Thyroid gland (tissue), 4 donors: ENCODE results near the gene HNF1B. TPM values are rescaled to one million over a fixed set of nuclear protein-coding genes. Genes with fewer than 3 reads are reported as not detected.

Experiments used
- DNase-seq, 2 donors: peaks; one replicate each; pipeline ENCODE4 v3.0.0-alpha.2; 2019
- H3K27ac ChIP-seq, 3 donors: fragments of 200-600 bp; sonication (generic); 1 replicate in 2 of 3; 2 replicates in 1 of 3; pipeline ENCODE4 v1.5.1; 2016 to 2019; ENCODE audit warnings: mild to moderate bottlenecking in 1 of 3, moderate library complexity in 1 of 3
- H3K27me3 ChIP-seq: fragments of 200-600 bp; sonication (generic); one replicate; pipeline ENCODE4 v1.5.1; 2019
- H3K36me3 ChIP-seq, 2 donors: fragments of 200-600 bp; sonication (generic); one replicate each; pipeline ENCODE4 v1.5.1; 2016 to 2019
- H3K4me1 ChIP-seq, 2 donors: fragments of 200-600 bp; sonication (generic); one replicate each; pipeline ENCODE4 v1.5.1; 2017 to 2019
- H3K4me3 ChIP-seq, 3 donors: fragments of 200-600 bp; sonication (generic); replicated peaks in 1 of 3; 1 replicate in 2 of 3; 2 replicates in 1 of 3; pipeline ENCODE4 v1.5.1; 2016; ENCODE audit warnings: mild to moderate bottlenecking in 1 of 3
- H3K9me3 ChIP-seq: fragments of 200-600 bp; sonication (generic); one replicate; pipeline ENCODE4 v1.5.1; 2017
- CTCF ChIP-seq, 6 experiments: fragments of 200-600 bp in 3 of 6; fragments of 450-650 bp in 3 of 6; sonication (generic) in 3 of 6; IDR thresholded peaks; one replicate each; pipeline ENCODE4 v1.5.1; 2016 to 2019; ENCODE audit warnings: antibody characterized with exemption in 6 of 6, mild to moderate bottlenecking in 2 of 6, inconsistent platforms in 1 of 6, moderate library complexity in 1 of 6
- POLR2A ChIP-seq, 2 donors: fragments of 450-650 bp; IDR thresholded peaks; one replicate each; pipeline ENCODE4 v1.6.1; 2017; ENCODE audit warnings: antibody characterized with exemption in 2 of 2, mild to moderate bottlenecking in 2 of 2, moderate library complexity in 1 of 2
- WGBS, 2 donors: methylation state at CpG; one replicate each; pipeline ENCODE4 v1.1.5; 2017; 5-methylcytosine and 5-hydroxymethylcytosine counted together
- intact Hi-C: fragments of 100-400 bp; cut with DNase I; formaldehyde crosslinking; loops from one replicate; pipeline ENCODE4 v1.15.1; 2023
- total RNA-seq, 4 donors: library from RNA; depleted of rRNA; stranded (reverse); fragments of >200 nt; gene quantifications; one replicate each; pipeline ENCODE4 v1.2.3, GENCODE V29; 2016

Gene HNF1B
- total RNA-seq, 4 donors from 2014 or later = not detected

GRCh38 chr17:37676115-37676925 is 68.5 kb downstream of the HNF1B start:
- Histone ChIP-seq H3K9me3 (no peaks in the 10 kb centered on the region), H3K4me1 (no peaks in the 10 kb centered on the region), H3K27ac (no peak overlapping the region), H3K36me3 (no peaks in the 10 kb centered on the region), H3K27me3 (no peaks in the 10 kb centered on the region), H3K4me3 (no peak overlapping the region)
- intact Hi-C loops = no loop called here
- TF ChIP-seq POLR2A (IDR thresholded peaks at IDR 0.05) (no peak), CTCF (IDR thresholded peaks at IDR 0.05) (no peak)
- DNase-seq = no peak
- 54 to 64% methylated on average over 6 to 7 of the region's 7 CpGs for WGBS, 2 donors

GRCh38 chr17:37674511-37674910 is 70.3 kb downstream of the HNF1B start:
- Histone ChIP-seq H3K27me3 (no peaks in the 10 kb centered on the region), H3K9me3 (no peaks in the 10 kb centered on the region), H3K36me3 (no peaks in the 10 kb centered on the region), H3K4me3 (no peak overlapping the region), H3K4me1 (no peaks in the 10 kb centered on the region), H3K27ac (no peak overlapping the region)
- DNase-seq = no peak
- no peak for TF ChIP-seq CTCF (IDR thresholded peaks at IDR 0.05)
- no peak for TF ChIP-seq POLR2A (IDR thresholded peaks at IDR 0.05)
- intact Hi-C loops = no loop called here
- 73 to 75% methylated on average over 1 of the region's 1 CpG for WGBS, 2 donors

- H3K27ac ChIP-seq = no peak overlapping the region
- H3K4me3 ChIP-seq = no peak overlapping the region
- WGBS, 2 donors = 94 to 97% methylated on average over 2 of the region's 2 CpGs
- H3K36me3 ChIP-seq = no peaks in the 10 kb centered on the region
- no peaks in the 10 kb centered on the region for H3K4me1 ChIP-seq
- H3K27me3 ChIP-seq = no peaks in the 10 kb centered on the region
- no peaks in the 10 kb centered on the region for H3K9me3 ChIP-seq
- no peak for DNase-seq
- TF ChIP-seq POLR2A (IDR thresholded peaks at IDR 0.05) (no peak), CTCF (IDR thresholded peaks at IDR 0.05) (no peak)
- intact Hi-C loops = no loop called here
Measured at GRCh38 chr17:37673386-37673785, 71.5 kb downstream of the HNF1B start.

GRCh38 chr17:37672548-37673078 is 72.2 kb downstream of the HNF1B start:
- intact Hi-C loops = no loop called here
- H3K27ac ChIP-seq = no peak overlapping the region
- no peak overlapping the region for H3K4me3 ChIP-seq
- no peaks in the 10 kb centered on the region for H3K4me1 ChIP-seq
- H3K27me3 ChIP-seq = no peaks in the 10 kb centered on the region
- no peaks in the 10 kb centered on the region for H3K9me3 ChIP-seq
- 78 to 93% methylated on average over 3 of the region's 3 CpGs for WGBS, 2 donors
- TF ChIP-seq POLR2A (IDR thresholded peaks at IDR 0.05) (no peak), CTCF (IDR thresholded peaks at IDR 0.05) (no peak)
- H3K36me3 ChIP-seq = no peaks in the 10 kb centered on the region
- DNase-seq = no peak

- H3K27ac ChIP-seq = no peak overlapping the region
- H3K36me3 ChIP-seq = no peaks in the 10 kb centered on the region
- intact Hi-C loops = no loop called here
- no peaks in the 10 kb centered on the region for H3K9me3 ChIP-seq
- H3K27me3 ChIP-seq = no peaks in the 10 kb centered on the region
- DNase-seq = no peak
- WGBS, 2 donors = 84 to 90% methylated on average over 2 of the region's 2 CpGs
- no peaks in the 10 kb centered on the region for H3K4me1 ChIP-seq
- H3K4me3 ChIP-seq = no peak overlapping the region
- no peak for TF ChIP-seq POLR2A (IDR thresholded peaks at IDR 0.05)
- no peak for TF ChIP-seq CTCF (IDR thresholded peaks at IDR 0.05)
Measured at GRCh38 chr17:37671824-37672547, 72.9 kb downstream of the HNF1B start.
